ENCODE measurements around the gene CTSC. TPM values are rescaled to one million over a fixed set of nuclear protein-coding genes. Genes with fewer than 3 reads are reported as not detected.

The CTSC gene
- total RNA-seq, 1 donor from 2014 or later, result 84.3 TPM

DNA sequence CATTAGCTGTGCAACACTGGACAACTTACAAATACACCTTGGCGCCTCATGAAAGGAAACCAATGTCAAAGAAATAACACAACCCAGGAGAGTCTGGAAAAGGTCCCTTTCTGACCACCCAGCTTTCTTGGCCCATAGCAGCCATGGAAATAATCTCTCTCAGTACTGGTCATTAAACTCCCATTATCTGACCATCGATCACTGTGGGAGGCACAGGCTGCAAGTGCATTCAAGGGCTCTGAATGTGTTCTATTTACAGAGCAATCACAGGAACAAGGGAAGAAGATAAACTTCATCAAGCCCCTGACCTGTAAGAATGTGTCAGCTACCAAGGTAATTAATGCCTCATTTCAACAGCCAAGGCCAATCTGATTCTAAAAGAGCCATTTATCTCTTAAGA lies 40.1 kb downstream of the CTSC start:
- Mint-ChIP-seq H3K27ac (ENCODE audit: unreplicated experiment) (no peak overlapping the region), H3K36me3 (ENCODE audit: low read depth) (peaks cover 25% of the 10 kb centered on the region), H3K27me3 (ENCODE audit: low read depth) (peaks cover 5% of the 10 kb centered on the region), H3K4me1 (peaks cover 18% of the 10 kb centered on the region), H3K9me3 (no peaks in the 10 kb centered on the region), H3K4me3 (no peak overlapping the region)
- DNase-seq (ENCODE audit: low read depth, low spot score), result no peak
- TF ChIP-seq, protein P1, sequence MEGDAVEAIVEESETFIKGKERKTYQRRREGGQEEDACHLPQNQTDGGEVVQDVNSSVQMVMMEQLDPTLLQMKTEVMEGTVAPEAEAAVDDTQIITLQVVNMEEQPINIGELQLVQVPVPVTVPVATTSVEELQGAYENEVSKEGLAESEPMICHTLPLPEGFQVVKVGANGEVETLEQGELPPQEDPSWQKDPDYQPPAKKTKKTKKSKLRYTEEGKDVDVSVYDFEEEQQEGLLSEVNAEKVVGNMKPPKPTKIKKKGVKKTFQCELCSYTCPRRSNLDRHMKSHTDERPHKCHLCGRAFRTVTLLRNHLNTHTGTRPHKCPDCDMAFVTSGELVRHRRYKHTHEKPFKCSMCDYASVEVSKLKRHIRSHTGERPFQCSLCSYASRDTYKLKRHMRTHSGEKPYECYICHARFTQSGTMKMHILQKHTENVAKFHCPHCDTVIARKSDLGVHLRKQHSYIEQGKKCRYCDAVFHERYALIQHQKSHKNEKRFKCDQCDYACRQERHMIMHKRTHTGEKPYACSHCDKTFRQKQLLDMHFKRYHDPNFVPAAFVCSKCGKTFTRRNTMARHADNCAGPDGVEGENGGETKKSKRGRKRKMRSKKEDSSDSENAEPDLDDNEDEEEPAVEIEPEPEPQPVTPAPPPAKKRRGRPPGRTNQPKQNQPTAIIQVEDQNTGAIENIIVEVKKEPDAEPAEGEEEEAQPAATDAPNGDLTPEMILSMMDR (conservative IDR thresholded peaks at IDR 0.05), result no peak

DNA sequence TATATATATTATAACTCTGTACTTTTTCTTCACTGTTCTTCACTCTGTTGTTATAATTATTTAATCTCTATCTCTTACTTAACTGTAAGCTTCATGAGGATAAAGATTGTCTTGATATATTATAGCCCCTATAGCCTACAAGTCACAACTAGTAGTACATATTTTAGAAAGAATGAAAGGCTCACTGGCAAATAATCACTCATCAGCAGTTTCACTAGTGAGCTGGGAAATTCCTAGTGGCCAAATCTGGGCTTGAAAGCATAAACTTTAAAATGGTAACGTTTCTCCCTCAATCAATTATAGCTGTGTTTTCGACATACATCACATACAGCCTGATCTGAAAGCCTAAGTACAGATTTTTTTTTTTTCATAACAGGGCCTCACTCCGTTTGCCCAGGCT lies 42.5 kb downstream of the CTSC start:
- TF ChIP-seq, protein P1 (conservative IDR thresholded peaks at IDR 0.05), result no peak
- Mint-ChIP-seq H3K9me3 (no peaks in the 10 kb centered on the region), H3K4me1 (peaks cover 18% of the 10 kb centered on the region), H3K4me3 (no peak overlapping the region), H3K27me3 (ENCODE audit: low read depth) (peaks cover 5% of the 10 kb centered on the region), H3K36me3 (ENCODE audit: low read depth) (peaks cover 18% of the 10 kb centered on the region), H3K27ac (ENCODE audit: unreplicated experiment) (no peak overlapping the region)
- no peak for DNase-seq (ENCODE audit: low read depth, low spot score)

DNA sequence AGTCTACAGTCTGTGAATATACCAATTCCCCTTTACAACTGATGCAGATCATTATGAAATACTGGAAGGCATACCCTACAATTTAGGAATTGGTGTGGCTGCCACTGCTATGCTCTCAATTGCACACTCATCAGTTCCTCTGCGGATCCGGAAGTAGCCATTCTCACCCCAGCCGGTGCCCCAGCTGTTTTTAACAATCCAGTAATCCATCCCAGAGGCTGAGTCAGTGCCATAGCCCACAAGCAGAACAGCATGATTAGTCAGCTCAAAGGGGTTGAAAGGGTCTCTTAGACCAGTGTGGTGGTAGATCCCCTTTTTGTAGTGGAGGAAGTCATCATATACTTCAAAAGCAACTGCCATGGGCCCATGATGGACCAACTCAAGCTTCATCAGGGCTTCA lies 43.6 kb downstream of the CTSC start:
- H3K4me3 Mint-ChIP-seq, result no peak overlapping the region
- peaks cover 5% of the 10 kb centered on the region for H3K27me3 Mint-ChIP-seq (ENCODE audit: low read depth)
- H3K27ac Mint-ChIP-seq (ENCODE audit: unreplicated experiment), result no peak overlapping the region
- no peaks in the 10 kb centered on the region for H3K9me3 Mint-ChIP-seq
- TF ChIP-seq, protein P1 (conservative IDR thresholded peaks at IDR 0.05), result no peak
- peaks cover 18% of the 10 kb centered on the region for H3K4me1 Mint-ChIP-seq
- DNase-seq (ENCODE audit: low read depth, low spot score), result no peak
- peaks cover 18% of the 10 kb centered on the region for H3K36me3 Mint-ChIP-seq (ENCODE audit: low read depth)

DNA sequence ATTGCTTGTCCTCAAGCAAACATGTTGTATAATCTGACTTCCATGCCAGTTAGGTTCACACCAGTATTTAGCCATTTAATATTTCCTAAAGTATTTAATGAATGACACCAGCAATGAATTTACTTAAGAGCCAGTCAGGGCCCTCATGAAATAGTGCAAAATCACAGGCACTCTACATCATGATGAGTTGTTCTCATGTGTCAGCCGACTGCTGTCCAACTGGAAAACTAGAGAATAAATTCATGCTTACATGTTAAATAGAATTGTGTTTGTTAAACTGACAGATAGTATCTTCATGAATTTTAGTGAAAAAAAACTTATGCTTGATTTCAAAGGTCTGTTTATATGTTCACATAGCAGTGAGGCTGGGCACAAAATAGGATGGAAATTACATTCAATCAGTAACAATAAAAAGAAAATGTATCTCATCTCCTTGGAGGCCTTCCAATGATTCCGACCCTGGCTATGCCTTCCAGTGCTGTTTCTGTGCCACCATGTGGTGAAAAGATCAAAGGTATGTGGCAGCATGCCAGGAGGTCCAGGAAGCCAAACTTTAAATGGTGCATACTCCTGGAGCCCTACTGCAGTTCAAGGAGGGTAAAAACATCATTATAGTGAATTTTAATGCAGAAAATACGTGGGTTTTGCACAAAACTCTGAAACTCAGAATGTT lies 45.2 kb downstream of the CTSC start:
- Mint-ChIP-seq H3K27me3 (ENCODE audit: low read depth) (peaks cover 3% of the 10 kb centered on the region), H3K4me1 (peaks cover 5% of the 10 kb centered on the region), H3K36me3 (ENCODE audit: low read depth) (peaks cover 24% of the 10 kb centered on the region), H3K27ac (ENCODE audit: unreplicated experiment) (no peak overlapping the region), H3K9me3 (no peaks in the 10 kb centered on the region), H3K4me3 (no peak overlapping the region)
- TF ChIP-seq, protein P1 (conservative IDR thresholded peaks at IDR 0.05), result no peak
- DNase-seq (ENCODE audit: low read depth, low spot score), result no peak

DNA sequence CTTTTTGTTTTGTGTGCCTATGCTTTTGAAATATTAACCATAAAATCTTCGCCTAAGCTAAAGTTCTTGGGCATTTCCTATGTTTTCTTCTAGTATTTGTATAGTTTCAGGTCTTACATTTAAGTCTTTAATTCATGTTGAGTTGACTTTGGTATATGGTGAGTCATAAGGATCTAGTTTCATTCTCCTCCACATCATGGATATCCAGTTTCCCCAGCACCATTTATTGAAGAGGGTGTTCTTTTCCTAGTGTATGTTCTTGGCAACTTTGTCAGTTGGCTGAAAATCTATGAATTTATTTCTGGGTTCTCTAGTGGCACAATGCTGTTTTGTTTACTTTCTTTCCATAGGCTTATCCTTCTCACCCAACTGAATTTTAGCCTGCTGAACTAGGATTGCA lies 49.0 kb downstream of the CTSC start:
- H3K27me3 Mint-ChIP-seq (ENCODE audit: low read depth), result no peaks in the 10 kb centered on the region
- H3K27ac Mint-ChIP-seq (ENCODE audit: unreplicated experiment), result no peak overlapping the region
- peaks cover 12% of the 10 kb centered on the region for H3K36me3 Mint-ChIP-seq (ENCODE audit: low read depth)
- no peaks in the 10 kb centered on the region for H3K4me1 Mint-ChIP-seq
- H3K9me3 Mint-ChIP-seq, result no peaks in the 10 kb centered on the region
- no peak for DNase-seq (ENCODE audit: low read depth, low spot score)
- TF ChIP-seq, protein P1 (conservative IDR thresholded peaks at IDR 0.05), result no peak
- no peak overlapping the region for H3K4me3 Mint-ChIP-seq
